ENCODE results near the gene ADAMTS18.
"Not testable (repeated sequence)": the region's sequence is repeated elsewhere in the genome, so short reads cannot be mapped to it uniquely, and the experiment has no call there.

Gene ADAMTS18

DNA sequence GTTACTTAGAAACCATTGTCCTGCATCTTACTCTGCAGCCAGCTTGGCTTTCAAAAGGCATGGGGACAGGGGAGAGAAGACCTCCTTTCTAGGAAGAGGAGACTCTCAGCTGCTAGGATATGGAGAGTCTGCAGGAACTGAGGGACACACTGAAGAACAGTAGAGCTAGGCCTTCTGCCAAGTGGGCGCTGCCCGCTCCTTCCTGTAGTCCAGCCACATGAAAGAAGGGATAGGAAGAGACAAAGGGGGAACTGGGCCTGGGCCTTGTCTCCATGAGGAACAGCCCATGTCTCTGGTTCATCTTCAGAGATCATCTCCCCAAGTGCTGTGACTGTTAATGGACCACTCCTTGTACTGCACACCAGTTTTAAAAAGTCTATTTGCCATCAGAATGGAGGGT is 157.3 kb downstream of the ADAMTS18 start:
- DNase-seq, result no peak

DNA sequence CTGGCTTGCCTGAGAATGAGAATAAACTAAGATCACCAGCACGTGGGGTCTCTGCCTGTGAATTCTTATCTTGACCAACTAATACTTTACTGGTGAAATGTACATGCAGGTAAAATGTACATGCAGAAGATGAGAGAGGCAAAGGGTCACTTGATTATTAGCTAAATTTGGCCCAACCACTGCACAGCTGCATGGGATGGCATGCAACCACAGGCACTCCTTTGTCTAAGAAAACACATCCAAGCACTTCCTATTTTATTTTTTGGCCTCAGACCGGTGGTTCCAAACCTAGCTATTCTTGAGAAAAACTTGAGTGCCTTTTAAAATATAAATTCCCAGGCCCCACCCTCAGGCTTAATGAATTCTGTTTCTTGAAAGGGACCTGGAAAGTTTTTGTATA is 157.7 kb downstream of the ADAMTS18 start:
- DNase-seq, result no peak

DNA sequence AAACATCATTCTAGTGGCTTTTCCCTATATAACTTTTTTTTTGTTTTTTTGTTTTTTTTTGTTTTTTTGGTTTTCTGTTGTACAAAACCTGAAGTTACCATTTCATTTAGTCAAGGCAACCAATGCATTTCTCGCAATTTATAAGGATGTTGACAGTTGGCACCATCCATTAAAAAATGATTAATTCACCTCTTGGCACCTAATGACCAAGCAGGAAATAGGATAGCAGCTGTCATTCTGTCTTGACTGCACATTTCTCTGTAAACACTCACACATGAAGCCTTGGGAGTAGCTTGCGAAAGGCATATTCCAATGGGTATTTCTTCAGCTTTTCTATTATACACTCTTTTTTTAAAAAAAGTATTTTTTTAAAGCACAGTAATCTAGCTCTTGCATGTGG is 158.2 kb downstream of the ADAMTS18 start:
- no peak for DNase-seq

DNA sequence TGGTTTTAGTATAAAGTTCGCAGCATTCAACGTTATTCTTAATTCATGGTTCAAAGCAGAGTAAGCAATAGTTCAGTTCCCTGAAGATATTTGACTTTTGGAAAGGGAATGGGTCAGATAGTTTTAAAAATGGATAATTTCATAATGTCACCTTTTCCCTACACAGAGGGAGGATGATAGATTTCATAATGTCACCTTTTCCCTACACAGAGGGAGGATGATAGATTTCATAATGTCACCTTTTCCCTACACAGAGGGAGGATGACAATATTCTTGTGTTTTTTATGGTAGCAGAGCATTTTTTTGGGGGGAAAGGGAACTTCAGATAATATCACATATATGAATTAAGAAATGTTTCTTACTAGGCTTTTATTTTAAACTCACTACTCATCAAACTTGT is 159.5 kb downstream of the ADAMTS18 start:
- not testable (repeated sequence) for DNase-seq

DNA sequence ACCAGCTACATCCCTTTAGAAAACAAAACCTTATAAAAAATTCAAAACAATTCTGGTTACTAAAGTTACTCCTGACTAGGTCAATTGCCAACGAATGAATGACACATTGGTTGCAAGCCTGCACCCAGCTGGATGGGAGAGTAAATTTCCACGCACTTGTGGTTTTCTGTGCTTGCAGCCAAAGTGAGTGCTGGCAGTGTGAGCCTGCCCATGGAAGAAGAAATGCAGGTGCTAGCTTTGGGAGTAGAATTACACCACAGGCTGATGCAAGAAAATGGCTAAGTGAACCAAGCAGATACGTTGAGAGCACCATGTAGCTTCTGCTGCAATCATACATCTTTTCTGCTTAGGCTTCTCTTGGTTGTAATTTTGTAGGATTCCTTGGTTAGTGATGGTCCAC is 161.0 kb downstream of the ADAMTS18 start:
- no peak for DNase-seq

DNA sequence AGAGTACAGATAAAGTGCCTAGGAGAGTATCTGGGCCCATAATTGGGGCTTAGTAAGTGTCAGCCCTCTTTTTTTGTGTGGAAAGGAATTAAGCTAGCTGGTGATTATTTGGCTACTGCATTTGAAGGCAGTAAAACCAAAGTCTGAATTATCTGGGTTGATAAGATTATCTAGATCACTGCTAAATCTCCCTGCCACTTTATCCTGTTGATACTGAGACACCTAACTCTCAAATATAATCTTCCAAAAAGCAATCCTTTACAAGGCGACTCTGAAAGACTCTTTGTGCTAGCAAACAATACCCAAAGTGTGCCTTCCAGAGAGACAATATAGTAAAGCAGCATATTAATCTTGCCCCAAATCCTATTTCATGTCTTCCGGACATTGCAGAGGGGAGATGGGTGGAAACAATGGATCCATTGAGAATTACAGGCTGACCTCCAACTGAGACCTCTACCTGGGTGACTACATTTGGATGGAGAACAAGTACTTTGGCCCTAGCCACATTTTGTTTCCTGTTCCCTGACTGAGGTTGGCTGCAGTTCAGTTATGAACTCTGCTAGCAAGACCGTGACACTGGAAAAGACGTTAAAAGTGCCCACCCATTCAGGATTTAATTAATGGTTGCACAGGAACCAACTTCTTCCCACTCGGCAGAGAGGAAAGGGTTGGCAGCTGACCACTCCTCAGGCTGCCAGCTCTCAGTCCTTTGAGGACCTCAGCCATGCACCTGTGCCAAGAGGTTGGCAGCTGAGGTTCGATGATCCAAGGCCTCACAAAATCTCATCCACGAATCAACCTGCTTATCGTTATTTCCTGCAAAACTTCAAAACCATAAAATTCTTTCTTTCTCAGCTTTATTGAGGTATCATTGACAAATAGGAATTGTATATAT is 163.1 kb downstream of the ADAMTS18 start:
- no peak for DNase-seq

DNA sequence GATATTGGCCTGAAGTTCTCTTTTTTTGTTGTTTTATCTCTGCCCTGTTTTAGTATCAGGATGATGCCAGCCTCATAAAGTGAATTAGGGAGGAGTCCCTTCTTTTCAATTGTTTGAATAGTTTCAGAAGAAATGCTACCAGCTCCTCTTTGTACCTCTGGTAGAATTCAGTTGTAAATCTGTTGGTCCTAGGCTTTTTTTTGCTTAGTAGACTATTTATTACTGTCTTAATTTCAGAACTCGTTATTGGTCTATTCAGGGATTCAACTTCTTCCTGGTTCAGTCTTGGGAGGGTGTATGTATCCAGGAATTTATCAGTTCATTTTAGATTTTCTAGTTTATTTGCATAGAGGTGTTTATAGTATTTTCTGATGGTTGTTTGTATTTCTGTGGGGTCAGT is 168.6 kb downstream of the ADAMTS18 start:
- DNase-seq, result not testable (repeated sequence)

DNA sequence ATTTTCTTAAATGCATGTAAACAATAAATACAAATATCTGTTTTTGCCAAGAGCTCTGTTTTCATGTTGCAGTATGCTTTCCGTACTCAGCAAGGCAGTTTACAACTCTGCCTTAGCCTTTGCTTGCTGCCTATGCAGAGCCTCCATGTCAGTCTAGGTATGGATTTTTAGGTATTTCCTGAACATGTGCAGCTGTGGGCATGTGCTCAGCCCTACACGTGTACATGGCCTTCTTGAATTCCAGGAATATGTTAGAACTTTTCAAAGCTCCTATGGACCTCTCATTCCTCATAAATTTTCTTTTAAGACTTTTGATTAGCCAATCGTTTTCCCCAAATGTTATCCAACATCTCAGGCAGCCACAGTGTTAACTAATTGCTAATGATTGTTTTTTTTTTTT is 171.9 kb downstream of the ADAMTS18 start:
- no peak for DNase-seq

DNA sequence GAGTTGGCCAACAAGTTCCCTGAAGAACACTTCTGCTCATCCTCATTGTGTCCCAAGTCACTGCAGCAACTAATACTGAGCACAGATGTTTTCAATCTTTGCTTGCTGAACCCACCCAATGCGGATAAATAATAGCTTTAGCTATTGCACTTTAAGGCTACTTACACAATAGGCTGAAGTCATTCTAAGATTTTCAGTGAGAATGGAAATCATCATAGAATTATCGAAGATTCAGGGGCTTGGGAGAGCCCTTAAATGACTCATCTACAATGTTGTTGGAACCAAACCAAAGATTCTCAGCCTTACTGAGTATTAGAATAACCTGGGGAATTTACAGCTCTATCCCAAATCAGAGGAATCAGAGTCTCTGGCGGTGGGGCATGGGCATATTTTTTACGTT is 184.4 kb downstream of the ADAMTS18 start:
- DNase-seq, result no peak

DNA sequence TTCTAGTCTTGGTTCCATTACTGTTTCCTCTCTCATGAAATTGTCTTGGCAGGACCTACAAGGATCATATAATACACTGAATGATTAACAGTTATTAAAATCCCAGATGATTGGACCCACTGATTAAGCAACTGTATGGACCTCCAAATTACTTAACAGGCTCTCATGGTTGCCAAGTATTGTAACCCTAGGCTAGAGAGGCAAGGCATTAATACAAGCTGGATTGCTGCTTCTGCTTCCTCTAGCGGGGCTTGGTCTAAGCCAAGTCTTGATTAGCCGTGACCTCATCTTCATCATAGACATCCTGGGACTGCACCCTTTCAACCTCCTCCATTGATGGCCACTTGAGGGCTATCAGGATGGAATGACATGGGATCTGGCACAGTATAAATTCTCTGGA is 188.7 kb downstream of the ADAMTS18 start:
- no peak for DNase-seq

DNA sequence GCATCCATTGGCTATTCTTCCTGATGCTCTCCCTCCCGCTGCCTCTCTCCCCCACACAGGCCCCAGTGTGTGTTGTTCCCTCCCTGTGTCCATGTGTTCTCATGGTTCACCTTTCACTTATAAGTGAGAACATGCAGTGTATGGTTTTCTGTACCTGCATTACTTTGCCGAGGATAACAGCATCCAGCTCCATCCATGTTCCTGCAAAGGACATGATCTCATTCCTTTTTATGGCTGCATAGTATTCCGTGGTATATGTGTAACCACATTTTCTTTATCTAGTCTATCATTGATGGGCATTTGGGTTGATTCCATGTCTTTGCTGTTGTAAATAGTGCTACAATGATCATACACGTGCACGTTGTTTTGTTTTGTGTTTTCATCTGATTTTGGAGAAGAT is 192.4 kb downstream of the ADAMTS18 start:
- DNase-seq, result not testable (repeated sequence)

DNA sequence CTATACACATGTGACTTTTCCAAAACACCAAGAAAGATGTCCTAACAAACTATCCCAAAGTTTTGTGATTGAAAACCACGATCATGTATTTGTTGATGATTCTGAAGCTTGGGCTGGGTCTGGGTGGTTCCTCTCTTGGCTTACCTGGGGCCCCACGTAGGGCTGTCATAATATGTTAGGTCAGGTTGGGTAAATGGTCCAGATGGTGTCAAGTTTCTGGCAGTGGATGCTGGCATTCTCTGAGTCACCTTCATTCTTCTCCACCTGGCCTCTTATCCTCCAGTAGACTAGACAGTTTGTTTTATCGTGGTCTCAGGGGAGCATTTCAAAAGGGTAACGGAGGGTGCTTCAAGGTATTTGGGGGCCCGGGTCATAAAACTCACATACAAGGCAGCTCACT is 196.2 kb downstream of the ADAMTS18 start:
- DNase-seq, result no peak

DNA sequence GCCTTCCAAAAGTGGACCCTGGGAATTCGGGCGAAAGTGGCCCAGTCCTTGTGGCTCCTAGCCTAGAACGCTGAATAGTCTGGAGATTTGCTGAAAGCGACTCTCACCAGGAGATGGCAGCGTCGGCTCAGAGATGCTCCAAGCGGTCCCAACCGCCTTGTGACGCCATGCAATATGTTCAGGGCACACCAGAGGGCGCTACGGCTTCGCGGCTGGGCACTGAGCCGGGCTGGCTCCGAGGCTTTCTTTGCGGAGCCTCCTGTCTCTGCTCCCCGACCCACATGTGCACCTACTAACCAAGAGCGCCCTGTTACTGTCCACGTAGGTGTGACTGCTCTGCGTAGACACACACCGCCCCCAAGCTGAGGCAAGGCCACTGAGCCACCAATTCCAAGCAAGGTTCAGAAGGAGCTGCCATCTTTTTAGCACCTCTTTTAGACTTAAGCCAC is 198.7 kb downstream of the ADAMTS18 start:
- peak; percentile 96 for DNase-seq

DNA sequence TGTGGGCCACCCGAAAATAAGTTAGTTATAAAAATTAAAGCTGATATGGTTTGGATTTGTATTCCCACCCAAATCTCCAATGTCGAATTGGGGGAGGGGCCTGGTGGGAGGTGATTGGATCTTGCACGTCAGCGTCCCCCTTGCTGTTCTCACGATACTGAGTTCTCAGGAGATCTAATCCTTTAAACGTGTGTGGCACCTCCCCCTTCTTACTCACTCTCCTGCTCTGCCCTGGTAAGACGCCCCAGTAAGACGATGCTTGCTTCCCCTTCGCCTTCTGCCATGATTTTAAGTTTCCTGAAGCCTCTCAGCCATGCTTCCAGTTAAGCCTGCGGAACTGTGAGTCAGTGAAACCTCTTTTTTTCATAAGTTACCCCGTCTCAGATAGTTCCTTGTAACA is 200.2 kb downstream of the ADAMTS18 start:
- DNase-seq, result no peak

DNA sequence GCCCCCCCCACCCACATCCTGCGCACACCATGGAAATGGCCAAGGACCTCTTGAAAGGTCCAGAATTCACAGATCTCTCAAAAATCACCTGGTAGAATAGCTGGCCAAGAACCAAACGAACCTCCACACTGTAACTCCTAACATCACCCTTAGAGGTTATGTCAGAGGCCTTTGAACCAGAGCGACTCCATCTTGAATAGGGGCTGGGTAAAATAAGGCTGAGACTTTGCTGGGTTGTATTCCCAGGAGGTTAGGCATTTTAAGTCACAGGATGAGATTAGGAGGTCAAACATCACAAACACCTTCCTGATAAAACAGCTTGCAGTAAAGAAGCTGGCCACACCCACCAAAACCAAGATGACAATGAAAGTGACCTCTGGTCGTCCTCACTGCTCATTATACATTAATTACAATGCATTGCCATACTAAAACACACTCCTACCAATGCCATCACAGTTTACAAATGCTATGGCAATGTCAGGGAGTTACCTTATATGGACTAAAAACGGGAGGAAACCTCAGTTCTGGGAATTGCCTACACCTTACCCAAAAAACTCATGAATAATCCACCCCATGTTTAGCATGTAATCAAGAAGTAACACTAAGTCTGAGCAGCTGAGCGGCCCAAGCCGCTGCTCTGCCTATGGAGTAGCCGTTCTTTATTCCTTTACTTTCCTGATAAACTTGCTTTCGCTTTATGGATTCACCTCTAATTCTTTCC is 200.9 kb downstream of the ADAMTS18 start:
- DNase-seq, result no peak

Measured in activated CD8-positive, alpha-beta memory T cell treated with anti-CD3 and anti-CD28 coated beads, Interleukin-2, amount 50 U/mL, for 48 hours (primary cell).